GM19455 (cell line): ENCODE results near the gene TOP2A.

ENCODE experiments used
- ATAC-seq: cut with Tn5 transposase; IDR thresholded peaks from one replicate; pipeline ENCODE4 v1.9.1; 2021; ENCODE audit not compliant: unreplicated experiment

Gene TOP2A

DNA sequence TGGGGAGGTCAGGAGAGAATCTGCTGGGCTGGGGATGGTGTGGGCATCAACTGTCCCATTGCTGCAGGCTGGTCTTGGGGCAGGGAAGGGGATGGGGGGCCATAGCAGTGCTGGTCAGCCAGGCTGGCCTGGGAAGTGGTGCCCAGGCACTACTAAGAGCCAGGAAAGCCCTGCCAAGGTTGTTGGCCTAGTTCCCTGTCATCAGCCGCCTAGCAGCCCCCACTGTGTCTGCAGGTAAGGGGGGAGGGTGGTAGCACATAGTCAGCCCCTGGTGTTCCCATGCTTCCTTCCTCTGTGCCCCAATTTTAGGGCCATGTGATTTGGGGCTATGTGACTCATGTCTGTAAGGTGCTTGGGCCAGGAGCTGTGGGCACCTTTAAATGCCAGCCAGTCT lies 70.9 kb downstream of the TOP2A start:
- ATAC-seq, result no peak

DNA sequence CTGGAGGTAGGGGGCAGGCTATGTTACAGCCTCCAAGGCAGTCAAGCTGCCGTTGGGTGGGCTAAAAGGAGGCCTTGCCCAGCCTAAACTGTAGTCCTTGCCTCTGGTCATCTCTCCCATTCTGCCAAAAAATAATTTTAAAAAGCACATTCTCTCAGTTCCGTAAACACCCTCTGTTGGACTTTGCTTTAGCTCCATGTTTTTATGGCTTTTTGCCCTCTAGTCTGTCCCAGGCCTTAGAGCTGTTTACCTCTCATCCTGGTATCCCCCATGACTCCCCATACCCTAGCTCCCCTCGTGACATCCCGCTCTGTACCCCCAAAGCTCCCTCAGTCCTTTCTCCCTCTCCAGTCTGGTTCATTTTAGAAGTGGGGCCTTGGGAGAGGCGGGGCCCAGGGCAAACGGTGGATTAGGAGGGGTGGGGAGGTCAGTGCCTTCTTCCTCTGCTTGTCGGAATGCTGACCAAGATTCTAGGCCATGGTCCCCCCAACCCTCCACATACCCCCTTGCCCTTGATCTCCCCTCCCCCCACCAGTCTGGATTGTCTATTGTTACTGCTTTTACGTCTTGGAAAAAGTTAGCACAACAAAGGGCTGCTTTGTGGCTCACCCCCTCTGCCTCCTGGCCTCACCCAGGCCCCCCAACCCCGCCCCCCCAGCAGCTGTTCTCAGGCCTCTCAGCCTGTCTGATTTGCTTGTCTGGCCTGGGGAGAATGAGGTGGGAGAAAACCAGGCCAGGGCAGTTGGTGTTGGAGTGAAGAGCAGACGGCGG lies 71.5 kb downstream of the TOP2A start:
- no peak for ATAC-seq

DNA sequence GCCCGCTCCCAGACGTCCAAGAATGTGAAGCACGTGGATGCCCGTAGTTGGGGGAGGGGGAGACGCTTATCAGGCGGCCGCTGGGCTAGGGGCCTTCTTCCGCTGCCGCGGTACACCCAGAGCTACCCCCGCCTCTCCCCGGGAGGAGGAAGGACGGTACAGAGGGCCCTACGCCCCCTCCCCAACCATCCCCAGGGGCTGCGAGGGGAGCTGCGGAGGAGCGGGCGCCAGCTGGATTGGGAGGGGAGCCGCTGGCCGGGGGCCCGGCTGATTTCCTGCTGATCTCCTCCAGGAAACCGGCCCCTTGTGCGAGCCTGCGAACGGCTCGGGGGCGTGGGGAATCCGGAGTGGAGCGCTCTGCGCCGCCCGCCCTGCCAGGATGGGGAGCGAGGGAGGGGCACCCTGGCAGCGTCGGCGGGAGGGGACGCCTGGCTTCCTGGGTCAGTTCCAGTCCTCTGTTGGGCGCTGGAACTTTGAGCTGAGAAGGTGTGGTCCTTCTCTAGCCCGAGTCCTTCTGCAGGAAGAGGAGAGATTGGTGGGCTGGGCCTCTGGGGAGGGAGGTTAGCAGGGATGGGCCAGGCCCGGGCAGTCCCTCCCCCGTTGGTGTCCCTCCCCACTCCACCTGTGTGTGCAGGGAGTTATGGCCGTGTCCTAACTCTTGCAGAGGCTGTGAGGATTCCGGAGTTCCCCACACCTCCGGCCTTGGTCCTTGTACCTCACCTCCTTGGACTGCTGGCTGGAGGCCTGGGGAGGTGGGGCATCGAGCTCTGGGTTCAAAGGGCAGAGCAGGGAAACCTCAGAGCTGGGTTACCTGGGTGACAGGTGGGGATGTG lies 72.3 kb downstream of the TOP2A start:
- ATAC-seq, result no peak

DNA sequence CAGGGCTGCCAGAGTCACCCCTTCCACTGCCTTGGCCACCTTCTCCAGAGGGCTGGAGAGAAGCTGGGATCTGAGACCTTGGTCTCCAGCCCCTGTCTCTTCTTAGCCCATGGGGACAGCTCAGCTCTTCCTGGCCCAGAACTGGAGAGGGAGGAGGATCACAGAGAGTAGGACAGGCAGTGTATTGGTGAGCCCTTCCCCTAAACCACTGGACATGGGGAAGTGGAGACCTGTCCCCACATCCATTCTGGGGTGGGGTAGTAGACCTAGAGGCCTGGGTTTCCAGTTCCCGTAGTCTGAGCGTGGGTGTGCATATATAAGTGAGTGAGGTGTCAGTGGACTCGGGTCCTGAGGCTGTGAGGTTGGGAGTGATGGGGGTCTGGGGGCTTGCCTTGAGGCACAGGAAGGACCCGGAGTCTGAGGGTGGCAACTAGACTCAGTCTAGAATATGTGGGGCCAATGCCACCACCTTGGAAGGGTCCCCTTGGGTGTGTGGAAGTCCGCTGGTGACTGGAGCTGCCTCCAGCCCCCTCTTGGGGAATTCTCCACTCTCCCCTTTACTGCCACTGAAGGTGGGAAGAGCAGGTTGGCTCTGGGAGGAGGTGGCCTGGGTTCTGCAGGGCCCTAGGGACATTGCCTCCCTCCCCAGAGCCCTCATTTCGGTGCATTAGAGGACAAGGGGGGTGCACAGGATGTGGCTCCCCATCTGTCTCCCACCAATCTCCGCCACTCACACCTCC lies 73.1 kb downstream of the TOP2A start:
- no peak for ATAC-seq

DNA sequence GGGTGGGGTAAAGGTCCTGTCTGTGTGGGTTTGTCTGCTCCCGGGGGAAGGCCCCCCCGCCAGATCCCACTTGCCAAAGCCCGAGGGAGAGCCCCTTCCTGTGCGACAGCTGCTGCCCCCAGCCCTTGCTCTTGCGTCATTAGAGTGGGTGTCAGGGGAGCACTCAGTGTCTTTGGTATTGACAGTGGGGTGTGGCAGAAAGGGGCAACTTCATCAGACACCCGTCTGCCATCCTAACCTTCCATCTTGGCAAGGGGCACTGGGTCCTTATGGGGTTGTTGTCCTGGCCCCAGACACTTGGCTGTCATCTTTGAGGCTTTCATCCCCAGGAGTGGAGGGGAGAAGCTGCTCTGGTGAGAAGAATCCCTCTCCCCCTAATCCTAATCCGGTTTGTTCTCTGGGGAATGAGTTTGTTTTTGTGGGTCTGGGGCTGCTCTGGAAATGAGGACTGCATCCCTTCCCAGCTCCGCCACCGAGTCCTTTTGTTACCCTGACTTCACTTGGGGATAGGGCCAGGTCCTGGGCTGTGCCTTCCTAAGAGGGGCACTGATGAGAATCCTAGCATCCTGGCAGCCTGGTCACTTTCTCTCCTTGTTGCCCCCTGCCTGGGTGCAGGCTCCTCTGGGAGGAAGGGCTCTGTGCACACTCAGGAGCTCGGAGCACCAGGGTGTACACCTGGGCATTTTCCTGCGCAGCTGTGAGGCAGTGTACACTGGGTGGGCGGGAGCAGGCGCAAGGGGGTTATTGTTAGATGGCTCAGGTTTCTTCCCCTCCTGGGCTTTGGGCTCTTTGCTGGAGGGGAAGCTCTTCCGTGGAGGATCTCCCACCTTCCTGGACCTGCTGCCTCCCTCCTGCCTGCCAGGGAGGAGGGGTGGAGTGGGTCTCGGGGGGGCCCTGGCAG lies 74.2 kb downstream of the TOP2A start:
- no peak for ATAC-seq

DNA sequence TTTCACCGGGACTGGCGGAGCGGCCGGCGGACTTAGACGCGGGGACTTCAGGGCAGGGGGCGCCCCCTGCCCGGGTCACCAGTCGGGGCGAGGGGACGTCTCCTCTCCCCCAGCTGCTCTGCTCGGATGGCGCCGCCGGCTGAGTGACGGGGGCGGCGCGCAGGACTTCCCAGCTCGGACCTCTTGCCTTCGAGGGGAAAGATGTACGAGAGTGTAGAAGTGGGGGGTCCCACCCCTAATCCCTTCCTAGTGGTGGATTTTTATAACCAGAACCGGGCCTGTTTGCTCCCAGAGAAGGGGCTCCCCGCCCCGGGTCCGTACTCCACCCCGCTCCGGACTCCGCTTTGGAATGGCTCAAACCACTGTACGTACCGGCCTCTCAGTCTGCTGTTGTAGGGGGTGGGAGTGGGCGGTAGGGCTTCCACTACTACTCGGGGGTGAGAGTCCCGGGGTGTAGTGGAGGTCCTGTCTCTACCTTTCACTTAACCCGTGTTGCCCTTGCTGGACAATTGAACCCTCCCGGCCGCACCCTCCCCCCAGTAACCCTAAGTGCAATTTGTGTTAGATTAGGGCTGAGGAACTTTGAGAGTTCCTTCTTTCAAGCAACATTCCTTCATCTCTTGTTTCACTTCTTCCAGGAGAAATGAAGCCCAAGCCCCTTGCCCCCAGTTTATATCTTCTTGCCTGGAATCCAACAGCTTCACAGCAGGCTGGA lies 75.0 kb downstream of the TOP2A start:
- ATAC-seq, result no peak

DNA sequence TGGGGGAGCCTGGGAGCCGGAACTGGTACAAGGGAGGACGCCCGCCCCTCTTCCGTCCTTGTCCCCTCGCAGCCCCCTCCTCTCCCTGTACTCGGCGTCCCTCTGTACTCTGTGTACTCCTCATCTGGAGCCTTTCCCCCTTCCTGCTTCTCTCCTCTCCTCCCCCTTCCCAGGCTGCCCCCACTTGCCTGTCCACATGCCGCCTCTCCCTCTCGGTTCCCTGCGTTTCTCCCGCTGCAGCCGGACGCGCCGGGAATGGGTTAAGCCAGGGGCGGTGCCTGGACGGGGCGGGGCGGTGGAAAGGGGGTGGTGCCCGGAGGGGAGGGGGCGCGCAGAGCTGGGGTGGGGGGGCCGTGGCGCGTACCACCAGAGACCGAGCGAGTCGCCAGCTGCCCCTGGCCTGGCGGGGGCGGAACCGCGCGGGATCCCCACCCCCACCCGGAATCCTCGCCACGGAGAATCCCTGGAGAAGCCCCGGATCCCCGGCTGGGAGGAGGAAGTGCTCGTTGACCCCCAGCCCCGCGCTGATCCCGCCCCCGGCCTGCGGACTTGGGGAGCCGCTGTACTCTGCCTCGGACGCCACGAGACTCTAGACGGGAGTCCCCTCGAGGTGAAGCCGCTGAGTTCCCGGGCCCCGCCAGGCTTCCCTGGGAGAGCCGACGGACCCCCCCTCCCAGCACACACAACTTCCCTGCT lies 75.7 kb downstream of the TOP2A start:
- ATAC-seq, result no peak

DNA sequence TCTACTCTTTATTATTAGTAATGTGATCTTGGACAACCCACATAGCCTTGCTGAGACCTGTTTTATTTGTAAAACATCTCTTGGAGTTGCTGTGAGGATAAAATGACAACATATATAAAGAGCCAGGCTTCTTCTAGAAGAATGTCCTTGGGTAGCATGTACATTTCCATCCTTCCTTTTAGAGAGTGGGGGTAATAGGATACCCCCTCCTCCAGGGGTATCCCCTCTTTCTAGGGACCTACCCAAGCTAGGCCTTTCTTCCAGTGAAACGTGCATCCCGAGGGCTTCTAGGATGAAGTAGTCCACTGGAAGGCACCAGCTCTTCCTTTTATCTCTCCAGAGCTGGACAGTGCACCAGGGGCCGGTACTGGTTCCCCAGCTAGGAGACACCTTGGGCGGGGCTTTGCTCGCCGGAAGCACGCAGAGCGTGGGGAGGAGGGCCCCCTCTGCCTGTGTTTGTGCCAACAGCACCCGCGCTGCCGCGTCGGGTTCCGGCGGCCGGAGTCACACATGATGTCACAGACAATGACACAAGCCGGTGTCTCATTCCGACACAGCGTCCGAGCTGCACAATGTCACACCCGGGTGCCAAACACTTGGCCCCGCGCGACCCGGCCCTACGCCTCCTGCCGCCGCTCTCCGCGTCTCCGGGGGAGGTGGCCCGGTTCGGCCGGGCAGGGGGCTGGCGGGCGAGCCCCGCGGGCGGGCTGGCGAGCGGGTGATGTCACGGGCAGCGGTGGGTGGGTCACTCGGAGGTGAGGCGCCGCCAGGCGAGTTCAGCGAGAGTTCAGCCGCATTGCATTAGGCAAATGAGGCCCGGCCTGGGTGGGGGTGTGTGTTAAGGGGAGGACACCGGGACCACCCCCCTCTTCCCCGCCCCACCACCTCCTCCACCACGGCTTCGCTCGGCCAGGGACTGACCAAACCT lies 76.6 kb downstream of the TOP2A start:
- ATAC-seq, result peak; percentile 65

DNA sequence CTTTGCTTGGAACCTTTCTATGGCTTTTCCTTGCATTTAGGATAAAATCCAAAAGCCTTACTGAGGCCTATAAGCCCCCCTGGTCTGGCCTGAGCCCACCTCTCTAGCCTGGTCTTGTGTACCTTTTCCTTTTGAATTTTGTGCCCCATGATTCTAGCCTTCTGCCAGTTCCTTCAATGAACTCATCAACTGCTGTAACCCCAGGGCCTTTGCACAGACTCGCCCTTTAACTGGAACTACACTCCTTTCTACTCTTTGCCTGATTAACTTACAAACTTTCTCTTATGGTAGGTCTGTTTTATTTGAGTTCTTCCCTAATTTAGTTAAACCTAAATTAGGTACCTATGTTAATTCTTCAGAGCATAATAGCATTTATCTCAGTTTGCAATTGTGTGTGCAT lies 77.4 kb downstream of the TOP2A start:
- ATAC-seq, result no peak

DNA sequence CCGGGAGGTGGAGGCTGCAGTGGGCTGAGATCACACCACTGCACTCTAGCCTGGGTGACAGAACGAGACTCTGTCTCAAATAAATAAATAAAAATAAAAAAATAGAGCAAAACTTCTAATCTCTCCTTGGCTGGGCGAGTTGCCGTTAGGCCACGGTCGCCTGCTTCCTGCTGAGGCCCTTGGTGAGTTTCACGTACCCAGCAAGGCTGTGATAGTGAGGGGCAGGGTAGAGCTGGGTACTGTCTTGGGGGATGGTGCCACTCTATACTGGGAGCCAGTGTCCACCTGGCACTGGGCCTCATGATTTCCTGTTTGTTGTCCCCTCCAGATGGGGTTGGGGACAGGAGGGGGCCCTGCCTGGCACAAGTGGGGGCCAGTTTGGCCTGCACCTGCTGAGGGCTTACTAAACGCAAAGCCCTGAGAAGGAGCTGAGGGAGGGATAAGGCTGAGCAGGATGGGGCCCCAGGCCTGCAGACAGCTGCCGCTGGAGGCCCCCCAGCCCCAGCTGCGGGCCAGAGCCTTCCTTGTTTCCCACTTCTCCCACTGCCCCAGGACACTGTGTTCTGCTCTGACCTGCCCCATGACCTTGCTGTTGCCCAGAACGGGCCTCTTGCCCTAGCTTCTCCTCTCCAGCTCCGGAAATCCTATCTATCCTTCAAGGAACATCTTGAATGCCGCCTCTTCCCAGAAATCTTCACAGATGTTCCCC lies 78.6 kb downstream of the TOP2A start:
- ATAC-seq, result no peak
